ENCODE results near the gene C2CD4A. TPM values are rescaled to one million over a fixed set of nuclear protein-coding genes. Genes with fewer than 3 reads are reported as not detected.
A peak's percentile ranks its signal among the peaks of the same experiment; 100 is the strongest.

C2CD4A gene
- total RNA-seq, 4 donors from 2014 or later, result 0.22 to 0.39 (median 0.25) TPM; not detected in 1

DNA sequence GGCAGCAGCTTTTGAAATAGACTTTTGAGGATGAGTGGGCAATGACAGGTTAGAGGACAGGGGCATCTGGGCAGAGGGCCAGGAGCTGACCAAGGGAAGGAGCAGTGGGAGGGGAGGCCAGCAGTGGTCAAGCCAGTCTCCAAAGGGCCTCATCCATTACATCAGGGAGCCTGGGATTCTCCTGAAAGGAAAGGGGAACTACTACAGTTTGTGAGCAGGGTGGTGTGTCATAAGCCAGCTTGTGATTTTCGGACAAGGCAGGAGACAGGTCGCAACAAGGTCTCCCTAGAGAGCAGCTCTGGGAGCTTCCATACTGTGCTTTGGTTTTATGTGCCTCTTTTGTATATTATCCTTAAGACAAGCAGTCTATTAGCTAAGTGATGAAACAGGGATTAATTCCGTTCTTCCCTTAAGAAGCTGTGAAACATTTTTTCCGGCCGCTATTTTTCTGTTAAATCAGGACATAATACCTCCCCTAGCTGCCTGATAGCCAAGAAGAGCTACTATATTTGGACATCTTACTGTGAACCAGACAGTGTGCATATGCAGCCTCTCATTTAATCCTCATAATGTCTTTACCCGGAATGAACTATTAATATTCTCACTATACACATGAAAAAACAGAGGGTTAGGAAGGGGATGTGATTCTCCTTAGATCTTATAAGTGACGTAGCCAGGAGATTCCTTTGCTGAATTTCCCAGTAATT is 51.9 kb downstream of the C2CD4A start:
- H3K4me3 ChIP-seq (replicated peaks in 1 of 3), result no peak overlapping the region
- WGBS, 2 donors, result 75 to 80% methylated on average over 7 of the region's 7 CpGs

DNA sequence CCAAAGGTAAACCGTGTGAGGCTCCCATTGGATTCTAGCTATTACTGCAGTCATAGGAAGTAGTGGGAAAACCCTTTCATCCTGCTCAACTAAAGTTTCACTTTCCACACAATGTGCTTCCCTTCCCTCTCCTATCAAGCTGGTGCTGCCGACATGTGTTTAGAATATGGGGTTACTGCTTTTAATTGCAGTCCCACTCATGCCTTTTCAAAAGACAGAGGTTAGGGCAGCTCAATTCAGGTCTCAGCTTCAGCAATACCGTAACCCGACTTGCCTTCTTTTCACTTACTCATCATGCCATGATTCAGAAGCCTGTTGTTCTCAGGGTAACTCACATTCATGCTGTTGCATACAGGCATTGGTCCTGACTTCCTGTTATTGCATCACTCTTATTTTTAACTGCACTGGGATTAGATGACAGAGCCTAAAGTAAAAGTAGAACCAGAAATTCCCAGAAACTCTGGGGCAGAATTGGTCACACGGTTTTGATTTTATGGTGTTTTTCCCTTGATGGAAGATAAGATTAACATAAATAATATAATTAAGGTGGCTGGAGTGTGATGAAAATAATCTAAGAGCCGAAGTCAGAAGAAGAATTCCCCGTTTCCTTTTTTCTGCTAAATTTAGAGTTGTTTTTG is 52.6 kb downstream of the C2CD4A start:
- Histone ChIP-seq H3K36me3 (no peaks in the 10 kb centered on the region), H3K4me1 (no peaks in the 10 kb centered on the region), H3K27ac (peak overlapping the region; percentile 46 to 72 (median 62)), H3K27me3 (no peaks in the 10 kb centered on the region), H3K4me3 (replicated peaks in 1 of 3) (no peak overlapping the region), H3K9me3 (no peaks in the 10 kb centered on the region)
- 68 to 76% methylated on average over 7 of the region's 7 CpGs for WGBS, 2 donors
- intact Hi-C loops (cut with DNase I), result no loop called here
- no peak for DNase-seq
- TF ChIP-seq POLR2A (IDR thresholded peaks at IDR 0.05), result no peak
- TF ChIP-seq, protein P1, sequence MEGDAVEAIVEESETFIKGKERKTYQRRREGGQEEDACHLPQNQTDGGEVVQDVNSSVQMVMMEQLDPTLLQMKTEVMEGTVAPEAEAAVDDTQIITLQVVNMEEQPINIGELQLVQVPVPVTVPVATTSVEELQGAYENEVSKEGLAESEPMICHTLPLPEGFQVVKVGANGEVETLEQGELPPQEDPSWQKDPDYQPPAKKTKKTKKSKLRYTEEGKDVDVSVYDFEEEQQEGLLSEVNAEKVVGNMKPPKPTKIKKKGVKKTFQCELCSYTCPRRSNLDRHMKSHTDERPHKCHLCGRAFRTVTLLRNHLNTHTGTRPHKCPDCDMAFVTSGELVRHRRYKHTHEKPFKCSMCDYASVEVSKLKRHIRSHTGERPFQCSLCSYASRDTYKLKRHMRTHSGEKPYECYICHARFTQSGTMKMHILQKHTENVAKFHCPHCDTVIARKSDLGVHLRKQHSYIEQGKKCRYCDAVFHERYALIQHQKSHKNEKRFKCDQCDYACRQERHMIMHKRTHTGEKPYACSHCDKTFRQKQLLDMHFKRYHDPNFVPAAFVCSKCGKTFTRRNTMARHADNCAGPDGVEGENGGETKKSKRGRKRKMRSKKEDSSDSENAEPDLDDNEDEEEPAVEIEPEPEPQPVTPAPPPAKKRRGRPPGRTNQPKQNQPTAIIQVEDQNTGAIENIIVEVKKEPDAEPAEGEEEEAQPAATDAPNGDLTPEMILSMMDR (IDR thresholded peaks at IDR 0.05), result no peak

More for the DNA sequence above, 51.9 kb downstream of the C2CD4A start:
- DNase-seq, result no peak
- TF ChIP-seq POLR2A (IDR thresholded peaks at IDR 0.05), result no peak
- TF ChIP-seq, protein P1 (IDR thresholded peaks at IDR 0.05), result no peak
- H3K4me1 ChIP-seq, result no peaks in the 10 kb centered on the region
- peak overlapping the region; percentile 46 to 72 (median 62) for H3K27ac ChIP-seq
- H3K9me3 ChIP-seq, result no peaks in the 10 kb centered on the region
- intact Hi-C loops (cut with DNase I), result no loop called here
- no peaks in the 10 kb centered on the region for H3K36me3 ChIP-seq
- no peaks in the 10 kb centered on the region for H3K27me3 ChIP-seq

DNA sequence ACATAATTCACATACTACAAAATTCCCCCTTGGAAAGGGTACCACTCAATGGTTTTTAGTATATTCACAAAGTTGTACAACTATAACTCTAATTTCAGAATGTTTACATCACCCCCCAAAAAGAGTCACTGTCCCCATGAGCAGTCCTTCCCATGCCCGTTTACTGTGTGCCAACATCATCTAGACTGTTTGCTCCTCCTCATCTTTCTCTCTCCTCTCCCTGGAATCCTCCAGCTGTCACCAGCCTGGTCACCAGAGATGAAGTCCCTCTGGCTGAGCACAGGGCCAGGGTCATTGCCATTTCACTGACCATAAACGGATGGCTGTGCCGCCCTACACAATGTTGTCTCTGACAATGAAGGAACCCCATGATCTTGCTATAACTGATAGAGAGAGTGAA is 53.1 kb downstream of the C2CD4A start:
- Histone ChIP-seq H3K27ac (peak overlapping the region in 2 of 3 donors; percentile 62 to 72), H3K4me3 (replicated peaks in 1 of 3) (no peak overlapping the region), H3K9me3 (no peaks in the 10 kb centered on the region), H3K36me3 (no peaks in the 10 kb centered on the region), H3K27me3 (no peaks in the 10 kb centered on the region), H3K4me1 (no peaks in the 10 kb centered on the region)
- no peak for DNase-seq
- 93 to 94% methylated on average over 3 of the region's 3 CpGs for WGBS, 2 donors
- intact Hi-C loops (cut with DNase I), result no loop called here
- no peak for TF ChIP-seq POLR2A (IDR thresholded peaks at IDR 0.05)
- TF ChIP-seq, protein P1 (IDR thresholded peaks at IDR 0.05), result no peak

Other genes with a start within 250 kb of the C2CD4A start
- 100 to 1,000 TPM in 3 of 4 donors, 10 to 100 TPM in 1; 99.4 to 159 (median 119) TPM for gene VPS13C, start 6.5 kb upstream of the C2CD4A start, total RNA-seq
- 1 to 10 TPM; 1.2 to 6.7 (median 2.5) TPM for gene C2CD4B, start 98.3 kb downstream of the C2CD4A start, total RNA-seq